HG02571 (cell line): Measurements from ENCODE around the gene GEMIN8.

Experiments used
- ATAC-seq: cut with Tn5 transposase; IDR thresholded peaks from one replicate; pipeline ENCODE4 v1.9.1; 2021; ENCODE audit warnings: mild to moderate bottlenecking, moderate library complexity; ENCODE audit not compliant: unreplicated experiment

Gene GEMIN8

DNA sequence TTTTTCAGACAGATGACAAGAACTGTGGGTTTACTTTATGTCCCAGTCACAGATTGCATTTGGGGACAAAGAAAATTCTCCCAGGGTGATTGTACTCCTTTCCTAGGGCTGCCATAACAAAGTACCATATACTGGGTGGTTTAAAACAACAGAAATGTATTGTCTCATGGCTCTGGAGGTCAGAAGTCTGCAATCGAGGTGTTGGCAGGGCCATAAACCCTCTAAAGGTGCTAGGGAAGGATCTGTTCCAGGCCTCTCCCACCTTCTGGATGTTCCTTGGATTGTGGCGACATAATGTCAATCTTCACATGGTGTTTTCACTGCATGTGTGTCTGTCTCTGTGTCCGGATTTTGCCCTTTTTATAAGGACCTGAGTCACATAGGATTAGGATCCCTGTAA is 12.3 kb downstream of the GEMIN8 start:
- ATAC-seq = no peak

- no peak for ATAC-seq
These were observed 13.8 kb downstream of the GEMIN8 start for GRCh38 chrX:14015941-14016340.

GRCh38 chrX:14015294-14015693 is 14.4 kb downstream of the GEMIN8 start:
- no peak for ATAC-seq

GRCh38 chrX:14014526-14014925 is 15.2 kb downstream of the GEMIN8 start:
- ATAC-seq = no peak

- no peak for ATAC-seq
These were observed 16.6 kb downstream of the GEMIN8 start for GRCh38 chrX:14013054-14013453.

GRCh38 chrX:14010566-14010965 is 19.1 kb downstream of the GEMIN8 start:
- ATAC-seq = no peak

DNA sequence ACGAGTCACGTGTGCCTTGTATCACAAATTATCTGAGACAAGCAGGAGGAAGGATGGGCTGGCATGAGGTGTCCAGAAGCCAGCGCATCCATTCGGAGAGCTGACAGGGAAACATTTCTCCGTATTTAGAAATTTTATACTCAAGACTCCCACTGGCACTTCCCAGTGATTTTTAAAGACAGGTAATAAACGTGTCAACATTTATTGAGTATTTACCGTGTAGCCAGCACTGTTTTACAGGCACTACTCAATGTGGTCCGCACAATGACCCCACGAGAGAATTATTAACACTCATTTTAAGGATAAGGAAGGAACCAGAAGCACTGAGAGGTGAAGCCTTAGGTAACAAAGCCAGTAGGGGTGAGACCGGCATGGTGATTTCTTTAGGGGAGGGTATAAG is 23.2 kb downstream of the GEMIN8 start:
- ATAC-seq = no peak

GRCh38 chrX:14003876-14004425 is 25.7 kb downstream of the GEMIN8 start:
- no peak for ATAC-seq

DNA sequence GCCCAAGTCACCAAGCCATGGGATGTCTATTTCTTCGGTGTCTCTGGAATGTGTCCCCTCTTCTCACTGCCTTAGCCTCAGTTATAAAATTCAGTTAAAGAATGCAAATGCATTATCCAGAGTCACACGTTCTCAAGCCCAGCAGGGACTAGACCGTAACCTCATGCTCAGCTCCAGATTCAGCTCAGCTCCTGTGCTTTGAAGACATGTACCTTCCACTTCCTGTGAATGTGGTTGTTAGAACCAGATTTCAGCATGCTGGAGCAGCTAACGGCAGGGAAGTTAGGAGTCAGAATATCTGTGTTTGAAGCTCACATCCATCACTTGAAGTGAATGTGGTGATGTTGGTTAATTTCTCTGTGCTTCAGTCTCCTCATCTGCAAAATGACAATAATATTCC is 26.7 kb downstream of the GEMIN8 start:
- ATAC-seq = no peak

GRCh38 chrX:13996650-13997049 is 33.0 kb downstream of the GEMIN8 start:
- ATAC-seq = no peak

DNA sequence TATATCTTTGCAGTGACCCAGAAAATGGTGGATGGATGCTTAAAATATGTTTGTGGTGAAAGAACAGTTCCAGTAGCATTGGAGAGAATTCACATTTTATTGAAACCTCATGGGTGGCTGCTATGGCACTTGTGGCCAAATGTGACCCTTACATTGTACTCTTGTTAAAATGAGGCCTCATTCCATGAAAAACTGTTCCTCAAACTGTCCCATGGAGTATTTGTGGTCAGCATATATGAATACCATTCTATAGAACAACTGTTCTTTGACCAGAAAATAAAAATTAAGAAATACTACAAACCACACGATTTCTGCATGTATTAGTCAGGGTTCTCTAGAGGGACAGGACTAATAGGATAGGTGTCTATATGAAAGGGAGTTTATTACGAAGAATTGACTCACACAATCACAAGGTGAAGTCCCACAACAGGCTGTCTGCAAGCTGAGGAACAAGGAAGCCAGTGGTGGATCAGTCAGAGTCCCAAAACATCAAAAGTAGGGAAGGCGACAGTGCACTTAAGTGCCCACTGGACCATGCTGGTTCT is 35.1 kb downstream of the GEMIN8 start:
- no peak for ATAC-seq

- no peak for ATAC-seq
These were observed 35.6 kb downstream of the GEMIN8 start for GRCh38 chrX:13994104-13994503.

GRCh38 chrX:13990126-13990800 is 39.4 kb downstream of the GEMIN8 start:
- ATAC-seq = no peak

- ATAC-seq = no peak
These were observed 43.8 kb downstream of the GEMIN8 start for GRCh38 chrX:13985697-13986435.

GRCh38 chrX:13983734-13984133 is 46.0 kb downstream of the GEMIN8 start:
- no peak for ATAC-seq

GRCh38 chrX:13968198-13968597 is 61.5 kb downstream of the GEMIN8 start:
- no peak for ATAC-seq

DNA sequence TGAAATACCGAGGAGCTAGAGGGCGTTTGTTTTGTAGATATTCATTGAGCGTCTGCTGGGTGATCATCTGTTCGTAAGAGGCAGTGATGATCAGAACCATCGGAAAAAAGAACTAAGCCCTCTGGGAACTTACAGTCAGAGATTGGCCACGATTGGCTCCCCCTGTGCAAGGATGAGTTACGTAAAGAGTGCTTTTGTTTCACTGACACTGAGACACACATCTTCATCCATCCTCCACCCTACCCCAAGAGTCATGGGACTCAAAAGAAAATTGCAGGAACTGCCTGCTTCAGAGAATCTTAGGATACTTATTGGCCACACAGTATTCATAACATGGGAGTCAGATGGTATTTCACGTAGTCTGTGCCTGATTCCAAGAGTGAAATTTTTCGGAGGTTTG is 62.1 kb downstream of the GEMIN8 start:
- no peak for ATAC-seq

GRCh38 chrX:13966793-13967125 is 62.9 kb downstream of the GEMIN8 start:
- no peak for ATAC-seq

DNA sequence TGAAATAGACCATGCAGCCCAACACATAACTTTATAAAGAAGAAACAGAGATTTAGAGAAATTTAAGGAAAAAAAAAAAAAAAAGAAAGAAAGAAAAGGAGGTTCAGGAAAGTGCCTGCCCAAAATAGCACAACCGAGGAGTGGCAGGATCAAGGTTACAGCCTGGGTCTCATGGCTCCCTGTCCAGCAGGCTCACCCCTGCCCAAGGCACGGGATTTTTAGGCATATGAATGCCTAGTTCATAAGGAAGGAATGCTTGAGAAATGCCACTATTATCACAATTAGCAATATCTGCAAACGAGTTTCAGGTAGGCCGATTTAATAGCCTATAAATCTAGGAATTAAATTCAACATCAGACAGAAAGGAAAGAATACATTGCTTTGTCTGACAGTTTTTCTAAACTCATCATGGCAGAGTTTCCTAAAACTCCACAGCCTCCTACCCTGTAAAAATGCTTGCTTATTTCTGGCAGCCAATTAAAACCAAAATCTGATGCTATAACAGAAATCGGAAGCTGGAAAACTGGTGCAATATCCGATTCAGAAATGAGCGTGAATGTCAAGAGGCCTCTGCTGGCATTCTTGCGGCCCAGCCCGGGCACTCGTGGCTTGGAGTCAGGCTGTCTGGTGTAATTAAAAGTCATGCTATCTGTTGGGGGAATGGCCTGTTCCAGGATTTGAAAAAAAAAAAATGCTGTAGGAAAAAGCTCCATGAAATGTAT is 63.5 kb downstream of the GEMIN8 start:
- no peak for ATAC-seq

DNA sequence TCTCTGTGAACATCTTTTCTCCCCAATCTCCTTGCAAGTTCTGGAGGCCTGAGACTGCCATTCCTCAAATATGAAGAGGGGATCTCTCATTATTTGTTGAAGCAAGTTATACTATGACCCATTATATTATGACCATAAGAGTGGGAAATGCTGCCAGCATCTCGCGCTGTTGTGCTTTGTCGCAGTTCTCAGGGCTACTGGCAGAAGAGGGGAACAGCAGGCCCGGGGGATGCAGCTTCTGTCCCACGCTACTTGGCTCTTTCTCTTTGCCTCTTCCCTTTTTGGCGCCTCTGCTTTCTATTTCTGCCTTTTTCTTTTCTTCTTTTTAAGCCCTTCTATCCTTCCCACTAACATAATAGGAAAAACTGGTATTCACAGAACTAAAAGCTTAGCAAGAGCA is 64.2 kb downstream of the GEMIN8 start:
- no peak for ATAC-seq

DNA sequence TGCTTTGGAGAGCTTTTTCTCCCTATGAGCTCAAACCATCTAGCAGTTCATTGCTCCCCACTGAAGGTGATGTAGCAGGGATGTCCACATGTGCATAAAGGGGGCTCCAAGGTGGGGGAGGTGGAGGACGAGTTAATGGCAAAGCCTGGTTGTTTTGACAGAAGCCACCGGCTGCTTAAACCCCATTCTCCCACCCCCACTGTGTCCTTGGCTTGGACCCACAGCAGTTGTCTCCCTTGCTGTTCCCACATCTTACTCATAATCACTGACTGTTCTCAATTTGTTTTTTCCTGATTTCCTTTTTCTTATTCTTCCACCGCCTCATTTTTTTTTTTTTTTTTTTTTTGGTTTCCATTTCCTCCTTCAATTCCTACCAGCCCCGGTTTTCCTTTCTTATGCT is 72.7 kb downstream of the GEMIN8 start:
- no peak for ATAC-seq
